DMS53 treated with DMSO at 0.1 percent for 48 hours (cell line): ENCODE measurements around the gene DCST1.
"Not testable (repeated sequence)": the region's sequence is repeated elsewhere in the genome, so short reads cannot be mapped to it uniquely, and the experiment has no call there.

Experiments used
- DNase-seq: peaks from one replicate; lab custom pipeline; 2025; ENCODE audit not compliant: unreplicated experiment; lab: John Stamatoyannopoulos, UW

DCST1 gene

GRCh38 chr1:155033524-155033923 lies at the start of gene DCST1, which contains the start of gene DCST2:
TSS of gene DCST1 (plus strand) at chr1:155033824. CDS start at chr1:155034037, 213 bp downstream.
TSS of gene DCST2 (minus strand) at chr1:155033781. CDS start at chr1:155033701, 80 bp downstream.
- no peak for DNase-seq

- not testable (repeated sequence) for DNase-seq
These were observed 46.9 kb upstream of the DCST1 start for GRCh38 chr1:154986736-154987135.

GRCh38 chr1:154987326-154987725 lies 46.3 kb upstream of the DCST1 start:
- no peak for DNase-seq

- no peak for DNase-seq
These were observed 45.3 kb upstream of the DCST1 start for GRCh38 chr1:154988058-154988954.

- no peak for DNase-seq
These were observed 44.3 kb upstream of the DCST1 start for GRCh38 chr1:154989195-154989860.

- no peak for DNase-seq
These were observed 43.3 kb upstream of the DCST1 start for GRCh38 chr1:154990276-154990675.

- no peak for DNase-seq
These were observed 40.7 kb upstream of the DCST1 start for GRCh38 chr1:154992721-154993571.

GRCh38 chr1:154993572-154994268 lies 39.9 kb upstream of the DCST1 start, which contains the start of gene LENEP:
TSS of gene LENEP (plus strand) at chr1:154993586. CDS start at chr1:154993608, 22 bp downstream.
- no peak for DNase-seq

GRCh38 chr1:154994269-154994587 lies 39.4 kb upstream of the DCST1 start:
- DNase-seq = no peak

- no peak for DNase-seq
These were observed 39.0 kb upstream of the DCST1 start for GRCh38 chr1:154994591-154994990.

GRCh38 chr1:154995301-154995983 lies 38.2 kb upstream of the DCST1 start:
- DNase-seq = peak; percentile 21

GRCh38 chr1:154996966-154997701 lies 36.5 kb upstream of the DCST1 start:
- DNase-seq = no peak

- DNase-seq = no peak
These were observed 35.3 kb upstream of the DCST1 start for GRCh38 chr1:154998201-154998780.

GRCh38 chr1:154998818-154999570 lies 34.6 kb upstream of the DCST1 start:
- peak; percentile 23 for DNase-seq

- peak; percentile 65 for DNase-seq
These were observed 33.8 kb upstream of the DCST1 start for GRCh38 chr1:154999571-155000410.

GRCh38 chr1:155000411-155000725 lies 33.3 kb upstream of the DCST1 start:
- no peak for DNase-seq

- peak; percentile 89 for DNase-seq
These were observed 32.7 kb upstream of the DCST1 start for GRCh38 chr1:155000726-155001424.
